ENCODE results near the gene SLC25A12.

GRCh38 chr2:171878481-171878993 lies 15.5 kb downstream of the SLC25A12 start:
- TF ChIP-seq, protein P1, sequence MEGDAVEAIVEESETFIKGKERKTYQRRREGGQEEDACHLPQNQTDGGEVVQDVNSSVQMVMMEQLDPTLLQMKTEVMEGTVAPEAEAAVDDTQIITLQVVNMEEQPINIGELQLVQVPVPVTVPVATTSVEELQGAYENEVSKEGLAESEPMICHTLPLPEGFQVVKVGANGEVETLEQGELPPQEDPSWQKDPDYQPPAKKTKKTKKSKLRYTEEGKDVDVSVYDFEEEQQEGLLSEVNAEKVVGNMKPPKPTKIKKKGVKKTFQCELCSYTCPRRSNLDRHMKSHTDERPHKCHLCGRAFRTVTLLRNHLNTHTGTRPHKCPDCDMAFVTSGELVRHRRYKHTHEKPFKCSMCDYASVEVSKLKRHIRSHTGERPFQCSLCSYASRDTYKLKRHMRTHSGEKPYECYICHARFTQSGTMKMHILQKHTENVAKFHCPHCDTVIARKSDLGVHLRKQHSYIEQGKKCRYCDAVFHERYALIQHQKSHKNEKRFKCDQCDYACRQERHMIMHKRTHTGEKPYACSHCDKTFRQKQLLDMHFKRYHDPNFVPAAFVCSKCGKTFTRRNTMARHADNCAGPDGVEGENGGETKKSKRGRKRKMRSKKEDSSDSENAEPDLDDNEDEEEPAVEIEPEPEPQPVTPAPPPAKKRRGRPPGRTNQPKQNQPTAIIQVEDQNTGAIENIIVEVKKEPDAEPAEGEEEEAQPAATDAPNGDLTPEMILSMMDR (IDR thresholded peaks at IDR 0.05; ENCODE audit: low read depth, low read length, poor library complexity, severe bottlenecking), result no peak
- no peak for TF ChIP-seq EZH2phosphoT487 (IDR thresholded peaks at IDR 0.05; ENCODE audit: borderline replicate concordance, low read length)
